MCF 10A (cell line): ENCODE measurements around the gene WFIKKN1. TPM values are rescaled to one million over a fixed set of nuclear protein-coding genes. Genes with fewer than 3 reads are reported as not detected.

Source experiments
- BruUV-seq: library from RNA; stranded (reverse); fragments of 400-500 nt; replicated peaks from 2 replicates; lab custom pipeline; 2021; lab: Mats Ljungman, UMichigan
- CTCF ChIA-PET: fragments of 300-600 bp; sonication (Branson Sonifier 250); formaldehyde crosslinking; extraction: SDS; loops from one replicate; lab custom pipeline; 2021; ENCODE audit warnings: antibody characterized with exemption, inconsistent platforms; lab: Yijun Ruan, JAX
- POLR2A ChIA-PET: fragments of 300-600, 350-650 bp; sonication (Branson Sonifier 250); formaldehyde crosslinking; extraction: SDS; loops from one replicate; lab custom pipeline; 2020; ENCODE audit warnings: antibody characterized with exemption, inconsistent platforms; lab: Yijun Ruan, JAX
- DNase-seq: peaks from one replicate; pipeline ENCODE4 v3.0.0-alpha.2; 2018; ENCODE audit not compliant: unreplicated experiment
- H3K27ac Mint-ChIP-seq: one replicate; pipeline ENCODE4 v1.8.0; 2022; ENCODE audit warnings: mild to moderate bottlenecking, low read depth, mixed read lengths; ENCODE audit not compliant: unreplicated experiment
- H3K27me3 Mint-ChIP-seq: one replicate; pipeline ENCODE4 v1.8.0; 2022; ENCODE audit warnings: mixed read lengths; ENCODE audit not compliant: insufficient read depth, unreplicated experiment
- H3K36me3 Mint-ChIP-seq: one replicate; pipeline ENCODE4 v1.8.0; 2022; ENCODE audit warnings: mild to moderate bottlenecking, moderate library complexity, mixed read lengths; ENCODE audit not compliant: insufficient read depth, unreplicated experiment
- H3K4me1 Mint-ChIP-seq: one replicate; pipeline ENCODE4 v1.8.0; 2022; ENCODE audit warnings: mixed read lengths; ENCODE audit not compliant: insufficient read depth, unreplicated experiment
- H3K4me3 Mint-ChIP-seq: one replicate; pipeline ENCODE4 v1.8.0; 2022; ENCODE audit warnings: mild to moderate bottlenecking, moderate library complexity, mixed read lengths; ENCODE audit not compliant: unreplicated experiment
- H3K9me3 Mint-ChIP-seq: one replicate; pipeline ENCODE4 v1.8.0; 2022; ENCODE audit warnings: mixed read lengths; ENCODE audit not compliant: unreplicated experiment
- intact Hi-C: fragments of 100-400 bp; cut with micrococcal nuclease; formaldehyde crosslinking; loops from 2 replicates; pipeline ENCODE4 v1.14.1; 2022
- total RNA-seq: library from RNA; stranded (reverse); gene quantifications from 2 replicates; pipeline ENCODE4 v1.2.3, GENCODE V29; 2022
- TF ChIP-seq, protein P1 (sequence below): fragments of 200-600 bp; IDR thresholded peaks from one replicate; pipeline ENCODE4 v1.8.0; 2022; ENCODE audit warnings: antibody characterized with exemption, mild to moderate bottlenecking; ENCODE audit not compliant: unreplicated experiment

The WFIKKN1 gene
- total RNA-seq, 1 experiment from 2014 or later = 0.14 TPM

DNA sequence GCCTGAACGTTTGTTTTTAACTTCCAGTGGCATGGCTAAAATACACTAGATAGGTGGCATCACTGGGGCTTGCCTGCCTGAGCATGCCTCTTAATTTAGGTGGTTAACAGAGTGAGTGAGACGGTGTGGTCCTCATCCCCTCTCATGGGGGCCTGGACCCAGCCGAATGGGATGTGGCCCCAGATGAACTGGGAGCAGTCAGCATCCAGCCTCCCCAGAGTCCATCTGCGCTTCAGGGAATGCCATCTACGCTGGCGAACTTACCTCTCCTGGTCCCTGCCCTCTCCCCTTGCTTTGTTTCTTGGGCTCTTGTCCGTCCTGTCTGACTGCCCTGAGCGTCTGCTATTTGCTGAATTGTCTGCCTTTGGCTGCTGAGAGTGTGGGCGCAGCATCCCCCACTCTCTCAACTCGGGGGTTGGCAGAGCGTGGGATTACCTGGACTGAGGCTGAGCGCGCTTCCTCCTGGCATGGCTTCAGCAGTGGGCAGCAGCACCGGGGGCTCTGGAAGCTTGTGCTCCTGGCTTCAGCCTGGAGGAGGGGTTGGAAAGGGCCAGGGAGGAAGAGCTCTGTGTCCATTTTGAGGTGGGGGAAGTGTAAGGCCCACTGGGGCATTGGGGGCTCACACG is 38.8 kb upstream of the WFIKKN1 start:
- Mint-ChIP-seq H3K9me3 (no peaks in the 10 kb centered on the region), H3K27ac (peak overlapping the region; percentile 59), H3K36me3 (peaks cover 63% of the 10 kb centered on the region), H3K4me1 (peaks cover 54% of the 10 kb centered on the region), H3K27me3 (no peaks in the 10 kb centered on the region), H3K4me3 (peak overlapping the region; percentile 91)
- no peak for DNase-seq
- POLR2A ChIA-PET = interaction anchor here (0.9 to 5.7 kb wide), 15 partner anchors 10 to 539 kb away, joined by 3 to 88 read pairs (median 11); partner anchors contain the start of genes CAPN15, MCRIP2, METTL26 and POLR3K
- TF ChIP-seq, protein P1, sequence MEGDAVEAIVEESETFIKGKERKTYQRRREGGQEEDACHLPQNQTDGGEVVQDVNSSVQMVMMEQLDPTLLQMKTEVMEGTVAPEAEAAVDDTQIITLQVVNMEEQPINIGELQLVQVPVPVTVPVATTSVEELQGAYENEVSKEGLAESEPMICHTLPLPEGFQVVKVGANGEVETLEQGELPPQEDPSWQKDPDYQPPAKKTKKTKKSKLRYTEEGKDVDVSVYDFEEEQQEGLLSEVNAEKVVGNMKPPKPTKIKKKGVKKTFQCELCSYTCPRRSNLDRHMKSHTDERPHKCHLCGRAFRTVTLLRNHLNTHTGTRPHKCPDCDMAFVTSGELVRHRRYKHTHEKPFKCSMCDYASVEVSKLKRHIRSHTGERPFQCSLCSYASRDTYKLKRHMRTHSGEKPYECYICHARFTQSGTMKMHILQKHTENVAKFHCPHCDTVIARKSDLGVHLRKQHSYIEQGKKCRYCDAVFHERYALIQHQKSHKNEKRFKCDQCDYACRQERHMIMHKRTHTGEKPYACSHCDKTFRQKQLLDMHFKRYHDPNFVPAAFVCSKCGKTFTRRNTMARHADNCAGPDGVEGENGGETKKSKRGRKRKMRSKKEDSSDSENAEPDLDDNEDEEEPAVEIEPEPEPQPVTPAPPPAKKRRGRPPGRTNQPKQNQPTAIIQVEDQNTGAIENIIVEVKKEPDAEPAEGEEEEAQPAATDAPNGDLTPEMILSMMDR = no peak
- intact Hi-C loops = loop anchor here (2.0 kb wide), 1 partner anchor 45 kb away; the partner anchor contains the start of gene METTL26
- CTCF ChIA-PET = interaction anchor here (0.6 to 1.8 kb wide), 8 partner anchors 18 to 68 kb away, joined by 3 to 18 read pairs (median 4); no protein-coding TSS in a partner anchor
- no TSS peak for BruUV-seq

DNA sequence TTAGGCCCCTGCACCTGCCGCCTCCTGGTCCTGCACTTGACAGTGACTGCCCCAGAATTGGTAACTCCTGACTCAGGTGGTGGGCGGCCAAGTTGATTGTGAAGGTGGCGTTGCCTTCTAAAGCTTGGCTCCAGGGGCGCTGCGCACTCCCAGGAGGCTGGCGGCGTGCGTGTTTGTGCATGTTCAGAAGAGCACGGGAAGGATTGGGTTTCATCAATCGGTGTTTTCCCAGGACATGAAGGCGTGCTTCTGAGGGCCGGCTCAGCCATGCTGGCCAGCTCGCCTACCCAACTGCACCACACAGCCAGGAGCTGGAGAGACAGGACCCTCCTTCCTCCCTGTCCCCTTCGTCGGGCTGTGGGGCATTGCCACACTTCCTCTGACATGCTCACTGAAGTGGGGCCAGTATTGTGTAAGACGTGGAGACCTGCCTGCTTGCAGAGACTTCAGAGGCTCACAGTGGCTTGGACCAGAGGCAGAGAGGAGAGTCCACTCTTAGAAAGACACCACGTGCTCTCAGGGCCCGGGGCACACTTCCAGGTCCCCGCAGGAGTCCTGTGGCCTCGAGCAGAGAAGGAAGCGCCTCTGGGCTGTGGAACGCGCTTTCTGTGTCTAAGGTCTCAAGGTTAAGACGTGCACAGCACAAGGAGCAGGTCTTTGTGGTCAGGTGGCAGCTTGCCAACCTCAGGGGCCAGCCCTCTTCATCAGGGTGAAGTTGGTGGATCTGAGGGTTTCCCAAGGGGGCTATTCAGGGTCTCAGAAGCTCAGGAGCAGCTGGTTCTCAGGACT is 38.1 kb upstream of the WFIKKN1 start:
- peak; percentile 97 for DNase-seq
- H3K4me3 Mint-ChIP-seq = peak overlapping the region; percentile 91
- ChIA-PET CTCF (interaction anchor here (0.6 to 1.8 kb wide), 17 partner anchors 13 to 242 kb away, joined by 3 to 18 read pairs (median 4); partner anchors contain the start of gene RHOT2), POLR2A (interaction anchor here (0.6 to 5.7 kb wide), 20 partner anchors 10 to 539 kb away, joined by 3 to 88 read pairs (median 6); partner anchors contain the start of genes CAPN15, JMJD8, MCRIP2 and METTL26)
- H3K9me3 Mint-ChIP-seq = no peaks in the 10 kb centered on the region
- intact Hi-C loops = loop anchor here (2.0 kb wide), 1 partner anchor 44 kb away; the partner anchor contains the start of gene METTL26
- no peaks in the 10 kb centered on the region for H3K27me3 Mint-ChIP-seq
- H3K27ac Mint-ChIP-seq = peak overlapping the region; percentile 59
- peaks cover 65% of the 10 kb centered on the region for H3K36me3 Mint-ChIP-seq
- TF ChIP-seq, protein P1 = peak; percentile 63
- BruUV-seq = no TSS peak
- H3K4me1 Mint-ChIP-seq = peaks cover 55% of the 10 kb centered on the region

DNA sequence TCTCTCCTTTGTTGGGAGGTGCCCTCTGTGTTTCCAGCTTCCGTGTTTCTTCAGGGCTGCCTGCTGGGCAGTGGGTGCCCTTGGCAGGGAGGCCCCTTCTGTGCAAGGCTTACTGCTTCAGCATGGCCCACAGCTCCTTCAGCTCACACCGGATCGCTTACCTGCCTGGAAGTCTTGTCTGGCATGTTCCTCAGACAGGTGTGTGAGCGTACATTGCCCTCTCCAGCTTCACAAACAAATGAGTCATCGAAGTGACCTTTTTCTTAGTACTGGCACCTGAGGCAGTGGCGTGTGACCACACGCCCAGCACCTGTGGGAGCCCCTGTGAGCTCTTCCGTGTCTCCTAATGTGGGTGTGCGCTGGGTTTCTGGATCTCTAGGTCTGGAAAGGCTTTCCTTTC is 37.4 kb upstream of the WFIKKN1 start:
- intact Hi-C loops = loop anchor here (2.0 kb wide), 1 partner anchor 43 kb away; the partner anchor contains the start of gene METTL26
- Mint-ChIP-seq H3K9me3 (no peaks in the 10 kb centered on the region), H3K27me3 (no peaks in the 10 kb centered on the region), H3K27ac (peak overlapping the region; percentile 59), H3K4me1 (peaks cover 55% of the 10 kb centered on the region), H3K36me3 (peaks cover 59% of the 10 kb centered on the region), H3K4me3 (peak overlapping the region; percentile 91)
- BruUV-seq = TSS peak; percentile 12
- DNase-seq = peak; percentile 81
- POLR2A ChIA-PET = interaction anchor here (0.6 to 5.7 kb wide), 18 partner anchors 9 to 168 kb away, joined by 3 to 88 read pairs (median 6); partner anchors contain the start of genes CAPN15, JMJD8, MCRIP2 and METTL26
- TF ChIP-seq, protein P1 = no peak
- CTCF ChIA-PET = interaction anchor here (0.9 to 1.8 kb wide), 9 partner anchors 13 to 75 kb away, joined by 3 to 18 read pairs (median 4); partner anchors contain the start of gene RHOT2
